Measurements from ENCODE around the gene TAF15. TPM values are rescaled to one million over a fixed set of nuclear protein-coding genes. Genes with fewer than 3 reads are reported as not detected.

The TAF15 gene
- total and polyA plus RNA-seq, 10 of the 15 experiments (the other 5 are each of a cell fraction or from before 2014, with no cell fraction given) = 9.5 to 259 (median 40.4) TPM

GRCh38 chr17:35847006-35847405 lies 37.7 kb downstream of the TAF15 start:
- ChIA-PET POLR2A (no interaction called here), CTCF (interaction anchor here (0.9 to 4.7 kb wide), 9 partner anchors 27 to 129 kb away, joined by 3 to 38 read pairs (median 3); partner anchors contain the start of gene RDM1), RAD21 (ENCODE audit: unreplicated experiment) (interaction anchor here (1.5 to 3.3 kb wide), 3 partner anchors 34 to 123 kb away, joined by 5 to 19 read pairs (median 11); partner anchors contain the start of gene CCL5), SMC1A (ENCODE audit: uncharacterized antibody, unreplicated experiment) (interaction anchor here (0.6 to 6.6 kb wide), 9 partner anchors 26 to 122 kb away, joined by 3 to 33 read pairs (median 6); partner anchors contain the start of genes LYZL6 and RDM1)
- Histone ChIP-seq H2AFZ (ENCODE audit: control insufficient read depth, low read depth, low read length) (no peak overlapping the region), H3K9me3 (replicated peaks; ENCODE audit: control insufficient read depth, insufficient read depth, low read length) (no peaks in the 10 kb centered on the region), H3K36me3 (ENCODE audit: control insufficient read depth in 2 of 2, insufficient read depth in 2 of 2, low read length in 1 of 2) (peaks cover 11 to 34% of the 10 kb centered on the region in 2 experiments), H3K9ac (ENCODE audit: control insufficient read depth, insufficient read depth, low read length) (no peak overlapping the region), H3K79me2 (ENCODE audit: control insufficient read depth, insufficient read depth, low read length) (no peaks in the 10 kb centered on the region), H3K4me2 (ENCODE audit: control insufficient read depth, insufficient read depth) (no peak overlapping the region), H3K4me1 (ENCODE audit: control insufficient read depth, insufficient read depth, low read length) (no peaks in the 10 kb centered on the region), H4K20me1 (ENCODE audit: control insufficient read depth, insufficient read depth) (no peaks in the 10 kb centered on the region), H3K27me3 (replicated peaks in 1 of 2; ENCODE audit: control insufficient read depth in 2 of 2, insufficient read depth in 2 of 2, low read length in 1 of 2) (no peaks in the 10 kb centered on the region), H3K27ac (ENCODE audit: control insufficient read depth, insufficient read depth) (no peak overlapping the region), H3K4me3 (no peak overlapping the region)
- WGBS (ENCODE audit: insufficient coverage, insufficient replicate concordance, low lambda C conversion rate, missing lambda C conversion rate) = 31% methylated on average over 2 of the region's 2 CpGs
- intact Hi-C loops (cut with micrococcal nuclease; ENCODE audit: unreplicated experiment) (loop anchor here (5.0 kb wide), 2 partner anchors 85 to 100 kb away; partner anchors contain the start of gene RDM1), in situ Hi-C loops (cut with MboI) (no loop called here)
- ATAC-seq (no peak), DNase-seq (ENCODE audit: low read depth, low spot score) (no peak), FAIRE-seq (no peak)
- no peak for TF ChIP-seq ELK1 (IDR thresholded peaks at IDR 0.05; ENCODE audit: low read depth, low read length)
- TF ChIP-seq IRF4 (IDR thresholded peaks at IDR 0.05; ENCODE audit: low read depth, low read length) = no peak
- no peak for TF ChIP-seq ZNF687 (IDR thresholded peaks at IDR 0.05)
- TF ChIP-seq STAT1 (conservative IDR thresholded peaks at IDR 0.05) = no peak
- TF ChIP-seq, protein P1, sequence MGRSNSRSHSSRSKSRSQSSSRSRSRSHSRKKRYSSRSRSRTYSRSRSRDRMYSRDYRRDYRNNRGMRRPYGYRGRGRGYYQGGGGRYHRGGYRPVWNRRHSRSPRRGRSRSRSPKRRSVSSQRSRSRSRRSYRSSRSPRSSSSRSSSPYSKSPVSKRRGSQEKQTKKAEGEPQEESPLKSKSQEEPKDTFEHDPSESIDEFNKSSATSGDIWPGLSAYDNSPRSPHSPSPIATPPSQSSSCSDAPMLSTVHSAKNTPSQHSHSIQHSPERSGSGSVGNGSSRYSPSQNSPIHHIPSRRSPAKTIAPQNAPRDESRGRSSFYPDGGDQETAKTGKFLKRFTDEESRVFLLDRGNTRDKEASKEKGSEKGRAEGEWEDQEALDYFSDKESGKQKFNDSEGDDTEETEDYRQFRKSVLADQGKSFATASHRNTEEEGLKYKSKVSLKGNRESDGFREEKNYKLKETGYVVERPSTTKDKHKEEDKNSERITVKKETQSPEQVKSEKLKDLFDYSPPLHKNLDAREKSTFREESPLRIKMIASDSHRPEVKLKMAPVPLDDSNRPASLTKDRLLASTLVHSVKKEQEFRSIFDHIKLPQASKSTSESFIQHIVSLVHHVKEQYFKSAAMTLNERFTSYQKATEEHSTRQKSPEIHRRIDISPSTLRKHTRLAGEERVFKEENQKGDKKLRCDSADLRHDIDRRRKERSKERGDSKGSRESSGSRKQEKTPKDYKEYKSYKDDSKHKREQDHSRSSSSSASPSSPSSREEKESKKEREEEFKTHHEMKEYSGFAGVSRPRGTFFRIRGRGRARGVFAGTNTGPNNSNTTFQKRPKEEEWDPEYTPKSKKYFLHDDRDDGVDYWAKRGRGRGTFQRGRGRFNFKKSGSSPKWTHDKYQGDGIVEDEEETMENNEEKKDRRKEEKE (IDR thresholded peaks at IDR 0.05) = no peak
- TF ChIP-seq ZNF622 (IDR thresholded peaks at IDR 0.05) = no peak
- BruUV-seq (replicated peaks) = no TSS peak

All from GM12878 (cell line).